ENCODE results near the gene BACH2.

BACH2 gene

GRCh38 chr6:90250405-90250804 lies 46.2 kb downstream of the BACH2 start:
- Histone ChIP-seq H3K9ac (ENCODE audit: low read depth, low read length) (no peak overlapping the region), H3K4me1 (ENCODE audit: insufficient read depth, low read length) (no peaks in the 10 kb centered on the region), H3K36me3 (ENCODE audit: insufficient read depth, low read depth, low read length) (no peaks in the 10 kb centered on the region), H3K9me3 (ENCODE audit: insufficient read depth, low read depth, low read length) (no peaks in the 10 kb centered on the region), H3K27ac (ENCODE audit: low read length) (no peak overlapping the region), H3K4me3 (ENCODE audit: low read length) (no peak overlapping the region), H3K27me3 (ENCODE audit: insufficient read depth, low read length) (no peaks in the 10 kb centered on the region)

- Histone ChIP-seq H3K4me1 (ENCODE audit: insufficient read depth, low read length) (no peaks in the 10 kb centered on the region), H3K36me3 (ENCODE audit: insufficient read depth, low read depth, low read length) (no peaks in the 10 kb centered on the region), H3K27me3 (ENCODE audit: insufficient read depth, low read length) (no peaks in the 10 kb centered on the region), H3K9me3 (ENCODE audit: insufficient read depth, low read depth, low read length) (no peaks in the 10 kb centered on the region), H3K9ac (ENCODE audit: low read depth, low read length) (no peak overlapping the region), H3K4me3 (ENCODE audit: low read length) (no peak overlapping the region), H3K27ac (ENCODE audit: low read length) (no peak overlapping the region)
Measured at GRCh38 chr6:90249458-90249857, 47.2 kb downstream of the BACH2 start.

- no peaks in the 10 kb centered on the region for H3K36me3 ChIP-seq (ENCODE audit: insufficient read depth, low read depth, low read length)
- H3K27me3 ChIP-seq (ENCODE audit: insufficient read depth, low read length): no peaks in the 10 kb centered on the region
- H3K27ac ChIP-seq (ENCODE audit: low read length): no peak overlapping the region
- H3K4me1 ChIP-seq (ENCODE audit: insufficient read depth, low read length): no peaks in the 10 kb centered on the region
- H3K4me3 ChIP-seq (ENCODE audit: low read length): no peak overlapping the region
- no peaks in the 10 kb centered on the region for H3K9me3 ChIP-seq (ENCODE audit: insufficient read depth, low read depth, low read length)
- H3K9ac ChIP-seq (ENCODE audit: low read depth, low read length): no peak overlapping the region
Measured at GRCh38 chr6:90249034-90249433, 47.6 kb downstream of the BACH2 start.

GRCh38 chr6:90247262-90247661 lies 49.4 kb downstream of the BACH2 start:
- H3K4me1 ChIP-seq (ENCODE audit: insufficient read depth, low read length): no peaks in the 10 kb centered on the region
- no peak overlapping the region for H3K27ac ChIP-seq (ENCODE audit: low read length)
- H3K9ac ChIP-seq (ENCODE audit: low read depth, low read length): no peak overlapping the region
- H3K27me3 ChIP-seq (ENCODE audit: insufficient read depth, low read length): no peaks in the 10 kb centered on the region
- no peaks in the 10 kb centered on the region for H3K9me3 ChIP-seq (ENCODE audit: insufficient read depth, low read depth, low read length)
- no peak overlapping the region for H3K4me3 ChIP-seq (ENCODE audit: low read length)
- H3K36me3 ChIP-seq (ENCODE audit: insufficient read depth, low read depth, low read length): no peaks in the 10 kb centered on the region

DNA sequence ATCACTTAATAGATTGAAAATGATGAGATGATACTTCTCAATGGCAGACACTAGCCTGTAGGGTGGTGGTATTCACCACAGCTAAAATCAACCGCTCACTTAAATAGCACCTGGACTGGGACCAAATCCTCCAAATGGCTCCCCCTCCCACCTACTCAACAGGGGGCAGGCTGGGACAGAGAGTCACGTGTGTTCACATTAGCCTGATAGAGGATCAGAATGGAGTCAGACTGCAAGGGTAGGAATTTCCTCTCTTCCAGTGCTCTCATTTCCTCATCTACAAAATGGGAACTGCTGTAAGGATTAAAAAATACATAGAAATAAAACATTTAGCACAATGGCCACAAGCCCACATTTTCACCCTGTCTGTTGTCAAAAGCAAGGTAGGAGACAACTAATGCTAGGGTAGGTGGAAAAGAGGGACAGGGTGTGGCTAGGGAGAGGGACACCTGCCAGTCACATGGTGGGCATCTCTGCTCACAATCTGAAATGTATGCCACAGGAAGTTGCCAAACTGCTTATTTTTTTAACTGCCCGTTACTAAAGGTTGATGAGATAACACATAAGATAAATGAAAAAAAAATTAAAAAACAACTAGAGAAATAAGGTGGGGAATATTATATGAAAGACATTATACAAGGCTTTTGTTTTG lies 55.3 kb downstream of the BACH2 start:
- Histone ChIP-seq H3K9me3 (ENCODE audit: insufficient read depth, low read depth, low read length) (no peaks in the 10 kb centered on the region), H3K27me3 (ENCODE audit: insufficient read depth, low read length) (no peaks in the 10 kb centered on the region), H3K4me3 (ENCODE audit: low read length) (no peak overlapping the region), H3K9ac (ENCODE audit: low read depth, low read length) (no peak overlapping the region), H3K36me3 (ENCODE audit: insufficient read depth, low read depth, low read length) (no peaks in the 10 kb centered on the region), H3K27ac (ENCODE audit: low read length) (no peak overlapping the region), H3K4me1 (ENCODE audit: insufficient read depth, low read length) (no peaks in the 10 kb centered on the region)

GRCh38 chr6:90238496-90239266 lies 58.0 kb downstream of the BACH2 start:
- H3K36me3 ChIP-seq (ENCODE audit: insufficient read depth, low read depth, low read length): no peaks in the 10 kb centered on the region
- no peaks in the 10 kb centered on the region for H3K4me1 ChIP-seq (ENCODE audit: insufficient read depth, low read length)
- no peak overlapping the region for H3K9ac ChIP-seq (ENCODE audit: low read depth, low read length)
- H3K4me3 ChIP-seq (ENCODE audit: low read length): no peak overlapping the region
- no peak overlapping the region for H3K27ac ChIP-seq (ENCODE audit: low read length)
- H3K9me3 ChIP-seq (ENCODE audit: insufficient read depth, low read depth, low read length): no peaks in the 10 kb centered on the region
- no peaks in the 10 kb centered on the region for H3K27me3 ChIP-seq (ENCODE audit: insufficient read depth, low read length)

GRCh38 chr6:90237350-90237990 lies 59.2 kb downstream of the BACH2 start:
- Histone ChIP-seq H3K27ac (ENCODE audit: low read length) (no peak overlapping the region), H3K9ac (ENCODE audit: low read depth, low read length) (no peak overlapping the region), H3K27me3 (ENCODE audit: insufficient read depth, low read length) (no peaks in the 10 kb centered on the region), H3K4me1 (ENCODE audit: insufficient read depth, low read length) (no peaks in the 10 kb centered on the region), H3K4me3 (ENCODE audit: low read length) (no peak overlapping the region), H3K9me3 (ENCODE audit: insufficient read depth, low read depth, low read length) (no peaks in the 10 kb centered on the region), H3K36me3 (ENCODE audit: insufficient read depth, low read depth, low read length) (no peaks in the 10 kb centered on the region)

- H3K4me1 ChIP-seq (ENCODE audit: insufficient read depth, low read length): peaks cover 12% of the 10 kb centered on the region
- H3K4me3 ChIP-seq (ENCODE audit: low read length): no peak overlapping the region
- no peaks in the 10 kb centered on the region for H3K9me3 ChIP-seq (ENCODE audit: insufficient read depth, low read depth, low read length)
- no peaks in the 10 kb centered on the region for H3K27me3 ChIP-seq (ENCODE audit: insufficient read depth, low read length)
- no peaks in the 10 kb centered on the region for H3K36me3 ChIP-seq (ENCODE audit: insufficient read depth, low read depth, low read length)
- no peak overlapping the region for H3K9ac ChIP-seq (ENCODE audit: low read depth, low read length)
- H3K27ac ChIP-seq (ENCODE audit: low read length): no peak overlapping the region
Measured at GRCh38 chr6:90233994-90234393, 62.6 kb downstream of the BACH2 start.

- Histone ChIP-seq H3K9ac (ENCODE audit: low read depth, low read length) (no peak overlapping the region), H3K27me3 (ENCODE audit: insufficient read depth, low read length) (no peaks in the 10 kb centered on the region), H3K9me3 (ENCODE audit: insufficient read depth, low read depth, low read length) (no peaks in the 10 kb centered on the region), H3K4me3 (ENCODE audit: low read length) (no peak overlapping the region), H3K27ac (ENCODE audit: low read length) (no peak overlapping the region), H3K36me3 (ENCODE audit: insufficient read depth, low read depth, low read length) (no peaks in the 10 kb centered on the region), H3K4me1 (ENCODE audit: insufficient read depth, low read length) (peaks cover 12% of the 10 kb centered on the region)
Measured at GRCh38 chr6:90233213-90233612, 63.4 kb downstream of the BACH2 start.

GRCh38 chr6:90231798-90232197 lies 64.8 kb downstream of the BACH2 start:
- Histone ChIP-seq H3K4me1 (ENCODE audit: insufficient read depth, low read length) (peaks cover 14% of the 10 kb centered on the region), H3K27ac (ENCODE audit: low read length) (no peak overlapping the region), H3K27me3 (ENCODE audit: insufficient read depth, low read length) (no peaks in the 10 kb centered on the region), H3K36me3 (ENCODE audit: insufficient read depth, low read depth, low read length) (no peaks in the 10 kb centered on the region), H3K9ac (ENCODE audit: low read depth, low read length) (no peak overlapping the region), H3K4me3 (ENCODE audit: low read length) (no peak overlapping the region), H3K9me3 (ENCODE audit: insufficient read depth, low read depth, low read length) (no peaks in the 10 kb centered on the region)

GRCh38 chr6:90231308-90231707 lies 65.3 kb downstream of the BACH2 start:
- H3K27ac ChIP-seq (ENCODE audit: low read length): no peak overlapping the region
- no peaks in the 10 kb centered on the region for H3K36me3 ChIP-seq (ENCODE audit: insufficient read depth, low read depth, low read length)
- no peaks in the 10 kb centered on the region for H3K9me3 ChIP-seq (ENCODE audit: insufficient read depth, low read depth, low read length)
- no peak overlapping the region for H3K4me3 ChIP-seq (ENCODE audit: low read length)
- H3K9ac ChIP-seq (ENCODE audit: low read depth, low read length): no peak overlapping the region
- no peaks in the 10 kb centered on the region for H3K27me3 ChIP-seq (ENCODE audit: insufficient read depth, low read length)
- H3K4me1 ChIP-seq (ENCODE audit: insufficient read depth, low read length): peaks cover 14% of the 10 kb centered on the region

Data from iPS-20b (cell line).